Tibial nerve (tissue), 4 donors: ENCODE measurements around the gene FBXL19. TPM values are rescaled to one million over a fixed set of nuclear protein-coding genes. Genes with fewer than 3 reads are reported as not detected.
"Not testable (repeated sequence)": the region's sequence is repeated elsewhere in the genome, so short reads cannot be mapped to it uniquely, and the experiment has no call there.

Experiments used
- DNase-seq, 2 donors: peaks; one replicate each; pipeline ENCODE4 v3.0.0-alpha.2; 2019; ENCODE audit warnings: low spot score in 2 of 2
- H3K27ac ChIP-seq, 4 donors: fragments of 200-600 bp; sonication (generic) in 3 of 4; one replicate each; pipeline ENCODE4 v1.5.1; 2017 to 2019; ENCODE audit warnings: mild to moderate bottlenecking in 1 of 4
- H3K27me3 ChIP-seq, 2 donors: fragments of 200-600 bp; sonication (generic) in 1 of 2; one replicate each; pipeline versions ENCODE4 v1.5.1 to v1.6.0; 2017 to 2019
- H3K36me3 ChIP-seq, 3 donors: fragments of 200-600 bp; sonication (generic); one replicate each; pipeline ENCODE4 v1.5.1; 2018 to 2019
- H3K4me1 ChIP-seq, 4 donors: fragments of 200-600 bp; sonication (generic) in 3 of 4; one replicate each; pipeline ENCODE4 v1.5.1; 2017 to 2019
- H3K4me3 ChIP-seq, 4 donors: fragments of 200-600 bp; sonication (generic) in 3 of 4; one replicate each; pipeline ENCODE4 v1.5.1; 2017 to 2019; ENCODE audit warnings: mild to moderate bottlenecking in 1 of 4, moderate library complexity in 1 of 4
- H3K9me3 ChIP-seq, 4 donors: fragments of 200-600 bp; sonication (generic) in 3 of 4; one replicate each; pipeline ENCODE4 v1.5.1; 2017 to 2019
- EP300 ChIP-seq, 2 donors: sonication (generic); formaldehyde crosslinking; IDR thresholded peaks; one replicate each; pipeline ENCODE4 v1.6.1; 2017; ENCODE audit warnings: antibody characterized with exemption in 2 of 2, mild to moderate bottlenecking in 1 of 2
- POLR2A ChIP-seq, 2 donors: fragments of 450-650 bp; IDR thresholded peaks; one replicate each; pipeline ENCODE4 v1.6.1; 2017; ENCODE audit warnings: antibody characterized with exemption in 2 of 2, mild to moderate bottlenecking in 2 of 2, moderate library complexity in 2 of 2
- WGBS, 2 donors: methylation state at CpG; one replicate each; pipeline ENCODE4 v1.1.5; 2018; 5-methylcytosine and 5-hydroxymethylcytosine counted together
- total RNA-seq, 4 donors: library from RNA; depleted of rRNA; stranded (reverse); fragments of >200 nt; gene quantifications; one replicate each; pipeline ENCODE4 v1.1.0, GENCODE V29; 2016
- TF ChIP-seq, protein P1 (sequence below), 5 experiments: fragments of 200-600 bp in 3 of 5; fragments of 450-650 bp in 2 of 5; sonication (generic) in 3 of 5; IDR thresholded peaks; one replicate each; pipeline ENCODE4 v1.5.1; 2016 to 2019; ENCODE audit warnings: antibody characterized with exemption in 5 of 5, mild to moderate bottlenecking in 3 of 5, moderate library complexity in 2 of 5

Gene FBXL19
- total RNA-seq, 4 donors from 2014 or later, result 7.4 to 25.8 (median 16.7) TPM

DNA sequence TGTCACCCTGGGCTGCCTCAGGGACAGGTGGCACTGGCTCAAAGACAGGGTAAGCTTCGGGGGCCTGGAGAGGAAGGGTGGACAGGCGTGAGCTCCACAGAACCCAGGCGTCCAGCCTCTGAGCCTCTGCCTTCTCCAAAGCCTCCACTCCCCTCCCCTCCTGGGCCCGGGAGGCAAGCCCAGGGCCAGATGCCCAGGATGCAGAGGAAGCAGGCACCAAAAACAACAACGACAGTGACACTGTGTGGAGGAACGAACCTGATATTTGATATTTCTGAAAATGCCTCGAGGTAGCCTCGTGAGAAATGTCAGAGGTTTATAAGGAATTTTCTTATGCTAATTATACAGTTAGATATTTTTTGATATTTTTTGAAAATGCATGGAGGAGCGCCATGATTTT, 35.4 kb upstream of the FBXL19 start:
- WGBS, 2 donors, result 76 to 81% methylated on average over 9 of the region's 9 CpGs
- no peak for TF ChIP-seq POLR2A (IDR thresholded peaks at IDR 0.05)
- no peak for TF ChIP-seq EP300 (IDR thresholded peaks at IDR 0.05)
- TF ChIP-seq, protein P1, sequence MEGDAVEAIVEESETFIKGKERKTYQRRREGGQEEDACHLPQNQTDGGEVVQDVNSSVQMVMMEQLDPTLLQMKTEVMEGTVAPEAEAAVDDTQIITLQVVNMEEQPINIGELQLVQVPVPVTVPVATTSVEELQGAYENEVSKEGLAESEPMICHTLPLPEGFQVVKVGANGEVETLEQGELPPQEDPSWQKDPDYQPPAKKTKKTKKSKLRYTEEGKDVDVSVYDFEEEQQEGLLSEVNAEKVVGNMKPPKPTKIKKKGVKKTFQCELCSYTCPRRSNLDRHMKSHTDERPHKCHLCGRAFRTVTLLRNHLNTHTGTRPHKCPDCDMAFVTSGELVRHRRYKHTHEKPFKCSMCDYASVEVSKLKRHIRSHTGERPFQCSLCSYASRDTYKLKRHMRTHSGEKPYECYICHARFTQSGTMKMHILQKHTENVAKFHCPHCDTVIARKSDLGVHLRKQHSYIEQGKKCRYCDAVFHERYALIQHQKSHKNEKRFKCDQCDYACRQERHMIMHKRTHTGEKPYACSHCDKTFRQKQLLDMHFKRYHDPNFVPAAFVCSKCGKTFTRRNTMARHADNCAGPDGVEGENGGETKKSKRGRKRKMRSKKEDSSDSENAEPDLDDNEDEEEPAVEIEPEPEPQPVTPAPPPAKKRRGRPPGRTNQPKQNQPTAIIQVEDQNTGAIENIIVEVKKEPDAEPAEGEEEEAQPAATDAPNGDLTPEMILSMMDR (IDR thresholded peaks at IDR 0.05), result no peak
- peaks cover 0 to 88% (median 6%) of the 10 kb centered on the region in 3 donors for H3K36me3 ChIP-seq
- no peak for DNase-seq
- peaks cover 0 to 11% (median 8%) of the 10 kb centered on the region in 4 donors for H3K4me1 ChIP-seq
- no peak overlapping the region for H3K27ac ChIP-seq
- no peaks in the 10 kb centered on the region for H3K9me3 ChIP-seq
- H3K4me3 ChIP-seq, result no peak overlapping the region
- no peaks in the 10 kb centered on the region for H3K27me3 ChIP-seq

DNA sequence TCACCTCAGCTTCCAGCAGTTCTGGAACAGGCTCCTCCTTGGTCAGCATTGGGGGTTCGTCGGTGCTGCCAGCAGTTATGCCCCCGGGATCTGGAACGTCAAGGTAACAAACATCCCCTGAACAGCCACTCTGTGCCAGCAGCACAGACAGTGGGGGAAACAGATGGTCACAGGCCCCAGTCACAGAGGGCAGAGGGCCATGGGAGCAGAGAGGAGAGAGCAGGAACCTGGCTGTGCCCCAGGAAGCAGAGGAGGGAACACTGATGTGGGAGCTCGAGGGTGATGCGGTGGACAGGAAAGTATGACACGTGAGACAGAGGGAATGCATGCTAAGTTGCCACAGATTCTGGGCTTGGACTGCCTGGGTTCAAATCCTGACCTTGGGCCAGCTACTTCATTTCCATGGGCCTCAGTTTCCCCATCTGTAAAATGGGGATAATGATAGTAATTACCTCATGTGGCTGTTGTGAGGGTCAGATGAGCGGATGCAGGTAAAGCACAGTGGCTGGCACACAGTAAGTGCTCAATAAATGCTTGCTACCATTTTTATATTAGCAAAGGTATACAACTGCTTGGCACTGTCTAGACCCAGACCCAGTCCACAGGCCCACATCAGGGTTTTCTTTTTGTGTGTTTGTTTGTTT, 34.4 kb upstream of the FBXL19 start:
- Histone ChIP-seq H3K36me3 (peaks cover 0 to 81% (median 6%) of the 10 kb centered on the region in 3 donors), H3K27ac (peak overlapping the region in 1 of 4 donors; percentile 17), H3K4me3 (no peak overlapping the region), H3K9me3 (no peaks in the 10 kb centered on the region), H3K4me1 (peaks cover 0 to 16% (median 13%) of the 10 kb centered on the region in 4 donors), H3K27me3 (no peaks in the 10 kb centered on the region)
- 85 to 87% methylated on average over 8 of the region's 8 CpGs for WGBS, 2 donors
- TF ChIP-seq, protein P1 (IDR thresholded peaks at IDR 0.05), result no peak
- TF ChIP-seq EP300 (IDR thresholded peaks at IDR 0.05) (no peak), POLR2A (IDR thresholded peaks at IDR 0.05) (no peak)
- DNase-seq, result no peak

DNA sequence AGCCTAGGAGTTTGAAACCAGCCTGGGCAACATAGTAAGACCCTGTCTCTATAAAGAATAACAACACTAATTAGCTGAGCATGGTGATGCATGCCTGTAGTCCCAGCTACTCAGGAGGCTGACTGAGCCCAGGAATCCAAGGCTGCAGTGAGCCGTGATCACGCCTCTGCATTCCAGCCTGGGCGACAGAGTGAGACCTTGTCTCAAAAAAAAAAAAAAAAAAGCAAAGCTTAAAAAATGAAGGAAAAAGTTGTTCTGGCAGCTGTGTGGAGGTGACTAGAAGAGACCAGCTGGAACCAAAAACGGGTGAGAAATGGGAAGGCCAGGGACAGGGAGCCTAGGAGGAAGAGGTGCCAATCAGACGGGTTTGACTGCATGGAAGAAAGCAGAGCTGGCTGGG, 33.7 kb upstream of the FBXL19 start:
- Histone ChIP-seq H3K27ac (no peak overlapping the region), H3K9me3 (no peaks in the 10 kb centered on the region), H3K36me3 (peaks cover 0 to 75% (median 6%) of the 10 kb centered on the region in 3 donors), H3K27me3 (no peaks in the 10 kb centered on the region), H3K4me3 (no peak overlapping the region), H3K4me1 (peaks cover 0 to 22% (median 19%) of the 10 kb centered on the region in 4 donors)
- no peak for DNase-seq
- no peak for TF ChIP-seq POLR2A (IDR thresholded peaks at IDR 0.05)
- no peak for TF ChIP-seq EP300 (IDR thresholded peaks at IDR 0.05)
- TF ChIP-seq, protein P1 (IDR thresholded peaks at IDR 0.05), result no peak
- 80 to 83% methylated on average over 5 of the region's 5 CpGs for WGBS, 2 donors

DNA sequence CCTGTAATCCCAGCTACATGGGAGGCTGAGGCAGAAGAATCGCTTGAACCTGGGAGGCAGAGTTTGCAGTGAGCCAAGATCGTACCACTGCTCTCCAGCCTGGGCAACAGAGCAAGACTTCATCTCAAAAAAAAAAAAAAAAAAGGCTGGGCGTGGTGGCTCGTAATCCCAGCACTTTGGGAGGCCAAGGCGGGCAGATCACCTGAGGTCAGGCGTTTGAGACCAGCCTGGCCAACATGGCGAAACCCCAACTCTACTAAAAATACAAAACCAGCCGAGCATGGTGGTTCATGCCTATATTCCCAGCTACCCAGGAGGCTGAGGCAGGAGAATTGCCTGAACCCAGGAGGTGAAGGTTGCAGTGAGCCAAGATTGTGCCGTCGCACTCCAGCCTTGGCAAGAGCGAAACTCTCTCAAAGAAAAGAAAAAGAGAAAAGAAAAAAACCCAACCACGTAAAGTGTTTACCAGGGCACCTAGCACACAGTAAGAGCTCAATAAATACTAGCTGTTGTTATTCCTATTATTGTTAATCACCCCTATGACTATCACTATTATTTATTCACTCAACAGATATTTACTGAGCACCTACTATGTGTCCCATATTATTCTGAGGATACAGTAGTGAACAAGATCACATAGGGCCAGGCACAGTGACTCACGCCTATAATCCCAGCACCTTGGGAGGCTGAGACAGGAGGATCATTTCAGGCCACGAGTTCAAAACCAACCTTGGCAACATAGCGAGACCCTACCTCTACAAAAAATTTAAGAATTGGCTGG, 32.1 kb upstream of the FBXL19 start:
- not testable (repeated sequence) for H3K27me3 ChIP-seq, H3K4me3 ChIP-seq, H3K9me3 ChIP-seq, H3K27ac ChIP-seq, DNase-seq
- H3K4me1 ChIP-seq, result peaks cover 0 to 37% (median 28%) of the 10 kb centered on the region in 4 donors
- 88 to 93% methylated on average over 15 of the region's 15 CpGs for WGBS, 2 donors
- peaks cover 0 to 60% (median 6%) of the 10 kb centered on the region in 3 donors for H3K36me3 ChIP-seq

DNA sequence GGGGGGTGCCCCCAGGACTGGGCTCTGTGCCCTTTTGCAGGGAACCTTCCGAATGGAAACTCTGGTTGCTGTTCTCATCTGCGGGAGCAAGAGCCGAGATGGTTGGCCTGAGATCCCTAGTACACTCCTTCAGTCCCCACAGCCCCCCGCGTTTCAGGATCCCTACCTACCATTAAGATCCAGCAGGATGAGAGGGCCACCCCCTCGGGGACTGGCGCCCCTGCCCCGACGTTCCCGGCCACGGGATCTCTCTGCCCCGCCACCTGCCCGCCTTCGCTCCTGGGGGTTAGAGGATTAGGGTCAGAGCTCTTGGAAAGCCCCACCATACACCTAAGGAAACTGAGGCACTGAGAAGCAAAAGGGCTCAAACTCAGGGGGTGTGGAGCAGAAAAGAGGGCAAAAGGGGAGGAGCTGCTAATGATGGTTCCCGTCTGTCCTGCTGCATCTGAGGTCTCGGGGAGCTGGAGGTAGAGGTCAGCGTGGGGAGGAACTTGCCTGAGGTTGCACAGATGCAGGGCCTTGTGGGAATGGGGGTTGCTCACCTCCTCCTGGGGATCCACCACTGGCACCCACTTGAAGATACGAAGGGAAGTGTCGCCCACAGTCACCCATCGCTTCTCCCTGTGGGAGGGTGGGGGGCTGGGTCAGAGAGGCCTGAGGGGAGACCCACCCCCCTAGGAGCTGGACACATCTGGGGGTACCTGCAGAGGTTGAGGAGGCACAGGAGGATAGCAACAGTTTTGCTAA, 30.5 kb upstream of the FBXL19 start:
- TF ChIP-seq POLR2A (IDR thresholded peaks at IDR 0.05), result no peak
- TF ChIP-seq, protein P1 (IDR thresholded peaks at IDR 0.05), result no peak
- no peak for TF ChIP-seq EP300 (IDR thresholded peaks at IDR 0.05)
- Histone ChIP-seq H3K27me3 (no peaks in the 10 kb centered on the region), H3K4me3 (peak overlapping the region; percentile 48 to 91 (median 73)), H3K9me3 (no peaks in the 10 kb centered on the region), H3K4me1 (peaks cover 0 to 51% (median 31%) of the 10 kb centered on the region in 4 donors), H3K36me3 (peaks cover 0 to 44% (median 6%) of the 10 kb centered on the region in 3 donors), H3K27ac (peak overlapping the region; percentile 95 to 100 (median 100))
- no peak for DNase-seq
- 29 to 52% methylated on average over 15 to 17 of the region's 20 CpGs for WGBS, 2 donors
